GM19239 (cell line): ENCODE results near the gene GRB2.
"Not testable (repeated sequence)": the region's sequence is repeated elsewhere in the genome, so short reads cannot be mapped to it uniquely, and the experiment has no call there.

Experiments
- DNase-seq: peaks from one replicate; pipeline ENCODE4 v3.0.0; 2011; ENCODE audit warnings: low spot score; ENCODE audit not compliant: insufficient read length
- FAIRE-seq: peaks from 2 replicates; lab custom pipeline; 2011; peaks lifted over from hg19 to GRCh38; lab: Jason Lieb, UNC

GRB2 gene

DNA sequence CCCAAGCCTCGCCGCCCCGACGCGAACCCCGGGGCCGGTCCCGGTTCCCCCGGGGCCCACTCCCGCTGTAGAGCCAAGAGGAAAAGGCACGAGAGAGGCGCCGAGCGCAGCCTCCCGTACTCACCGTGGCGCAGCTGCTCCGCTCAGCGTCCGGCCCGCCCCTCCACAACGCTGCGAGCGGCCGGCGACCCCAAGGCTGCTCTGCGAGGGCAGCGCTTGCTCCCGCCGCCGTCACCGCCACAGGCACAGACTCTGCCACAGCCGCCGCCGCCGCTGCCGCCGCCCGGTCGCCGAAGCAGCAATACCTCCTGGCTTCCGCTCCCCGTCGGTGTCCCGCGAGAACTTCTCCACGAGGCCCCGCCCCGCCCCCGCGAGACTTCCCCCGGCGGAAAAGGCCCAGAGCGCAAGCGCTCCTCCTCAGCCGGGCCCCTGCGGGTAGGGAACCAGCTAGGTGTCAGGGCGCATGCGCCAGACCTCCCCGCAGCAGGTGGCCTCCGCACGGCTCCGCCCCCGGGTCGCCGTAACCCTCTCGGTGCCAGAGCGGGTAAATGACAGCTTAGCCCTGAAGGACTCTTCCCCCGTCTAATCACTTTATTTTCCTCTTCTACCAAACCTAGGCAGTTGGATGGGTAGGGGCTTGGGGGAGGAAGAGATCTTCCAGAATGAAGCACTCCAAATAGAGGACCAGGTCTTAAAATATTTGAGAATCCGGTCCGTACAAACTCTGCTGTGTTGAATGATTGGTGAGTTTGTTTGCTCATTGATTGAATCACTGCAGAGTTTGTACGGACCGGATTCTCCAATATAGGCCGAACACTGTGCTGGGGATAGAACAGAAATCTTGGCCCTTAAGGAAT, at the start of gene GRB2:
Gene GRB2, minus strand, starts transcription at position 314 of the 857 bp plus-strand sequence. CDS start 12,050 bp downstream, outside the sequence.
- DNase-seq = peak; percentile 86
- peak; percentile 86 for FAIRE-seq

DNA sequence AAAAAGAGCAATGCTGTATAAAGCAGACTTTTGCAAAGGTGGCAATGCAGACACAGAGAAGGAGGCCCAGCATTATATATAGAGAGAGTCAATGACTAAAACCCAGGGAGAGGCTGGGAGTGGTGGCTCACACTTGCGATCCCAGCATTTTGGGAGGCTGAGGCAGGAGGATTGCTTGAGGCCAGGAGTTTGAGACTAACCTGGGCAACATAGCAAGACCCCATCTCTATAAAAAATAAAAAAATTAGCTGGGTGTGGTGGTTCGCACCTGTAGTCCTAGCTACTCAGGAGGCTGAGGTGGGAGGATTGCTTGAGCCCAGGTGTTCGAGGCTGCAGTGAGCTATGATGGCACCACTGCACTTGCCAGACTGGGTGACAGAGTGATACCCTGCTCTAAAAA, 49.2 kb upstream of the GRB2 start:
- FAIRE-seq = not testable (repeated sequence)

DNA sequence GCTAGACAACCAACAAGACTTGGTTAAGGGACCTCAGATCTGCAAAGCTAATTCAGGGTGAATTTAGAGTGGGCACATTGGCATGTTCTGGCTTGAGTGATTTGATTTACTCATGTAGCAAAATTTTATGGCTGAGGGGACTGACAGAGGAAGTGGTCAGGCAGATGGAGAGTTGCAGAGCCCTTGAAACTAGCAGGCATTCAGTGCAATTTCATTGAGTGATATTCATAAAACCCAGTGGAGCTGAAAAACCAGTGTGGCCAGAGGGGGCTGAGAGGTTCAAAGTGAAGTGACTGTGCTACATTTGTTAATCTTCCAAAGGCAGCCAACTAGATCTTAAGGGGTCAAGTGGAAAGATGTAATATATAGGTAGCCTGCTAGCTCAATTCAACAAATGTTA, 48.7 kb upstream of the GRB2 start:
- DNase-seq = peak; percentile 35
- FAIRE-seq = peak; percentile 67

More for the DNA sequence above, 49.2 kb upstream of the GRB2 start:
- DNase-seq = not testable (repeated sequence)

DNA sequence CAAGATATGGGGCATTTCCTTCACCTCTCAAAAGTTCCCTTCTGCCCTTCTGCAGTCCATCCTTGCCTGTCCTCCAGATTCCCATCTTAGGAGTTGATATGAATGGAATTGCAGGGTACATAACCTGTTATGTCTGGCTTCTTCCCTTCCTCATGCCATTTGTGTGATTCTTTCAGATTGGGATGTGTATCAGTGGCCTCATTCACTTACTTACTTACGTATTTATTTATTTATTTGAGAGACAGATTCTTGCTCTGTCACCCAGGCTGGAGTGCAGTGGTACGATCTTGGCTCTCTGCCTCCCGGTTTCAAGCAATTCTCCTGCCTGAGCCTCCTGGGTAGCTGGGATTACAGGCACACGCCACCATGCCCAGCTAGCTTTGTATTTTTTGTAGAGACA, 44.8 kb upstream of the GRB2 start:
- no peak for DNase-seq
- FAIRE-seq = no peak

DNA sequence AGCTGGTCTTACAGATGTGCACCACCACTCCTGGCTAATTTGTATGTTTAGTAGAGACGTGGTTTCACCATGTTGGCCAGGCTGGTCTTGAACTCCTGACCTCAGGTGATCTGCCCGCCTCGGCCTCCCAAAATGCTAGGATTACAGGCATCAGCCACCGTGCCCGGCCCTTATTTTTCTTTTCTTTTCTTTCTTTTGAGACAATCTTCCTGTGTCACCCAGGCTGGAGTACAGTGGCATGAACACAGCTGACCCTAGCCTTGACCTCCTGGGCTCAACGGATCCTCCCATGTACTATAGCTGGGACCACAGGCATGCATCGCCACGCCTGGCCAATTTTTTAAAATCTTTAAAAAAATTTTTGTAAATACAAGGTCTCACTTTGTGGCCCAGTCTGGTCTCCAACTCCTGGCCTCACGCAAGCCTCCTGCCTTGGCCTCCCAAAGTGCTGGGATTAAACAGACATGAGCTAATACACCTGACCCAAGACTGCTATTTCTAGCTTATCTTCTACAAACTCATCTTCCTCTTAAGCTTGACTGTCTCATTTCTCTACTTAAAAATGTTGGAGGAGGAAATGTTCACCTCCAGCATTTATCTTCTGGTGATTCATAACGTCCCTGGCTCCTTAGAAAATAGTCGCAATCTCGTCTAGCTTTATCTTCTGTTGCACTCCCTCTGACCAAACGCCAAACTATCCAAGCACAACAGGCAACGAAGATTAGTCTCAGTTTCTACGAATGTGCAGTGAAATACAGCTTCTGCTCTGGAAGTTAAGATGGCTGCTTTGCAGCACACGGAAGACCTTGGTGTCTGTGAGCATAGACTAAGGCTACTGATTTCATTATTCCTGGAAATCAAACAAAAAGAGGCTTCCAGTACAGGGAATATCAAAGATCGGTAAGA, 42.7 kb upstream of the GRB2 start:
- no peak for FAIRE-seq
- no peak for DNase-seq

DNA sequence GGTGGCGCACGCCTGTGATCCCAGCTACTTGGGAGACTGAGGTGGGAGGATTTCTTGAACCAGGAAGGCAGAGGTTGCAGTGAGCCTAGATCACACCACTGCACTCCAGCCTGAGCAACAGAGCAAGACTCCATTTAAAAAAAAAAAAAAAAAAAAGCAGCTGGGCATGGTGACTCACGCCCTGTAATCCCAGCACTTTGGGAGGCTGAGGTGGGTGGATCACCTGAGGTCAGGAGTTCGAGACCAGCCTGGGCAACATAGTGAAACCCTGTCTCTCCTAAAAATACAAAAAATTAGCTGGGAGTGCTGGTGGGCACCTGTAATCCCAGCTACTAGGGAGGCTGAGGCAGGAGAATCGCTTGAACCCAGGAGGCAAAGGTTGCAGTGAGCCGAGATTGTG, 40.4 kb upstream of the GRB2 start:
- not testable (repeated sequence) for DNase-seq

DNA sequence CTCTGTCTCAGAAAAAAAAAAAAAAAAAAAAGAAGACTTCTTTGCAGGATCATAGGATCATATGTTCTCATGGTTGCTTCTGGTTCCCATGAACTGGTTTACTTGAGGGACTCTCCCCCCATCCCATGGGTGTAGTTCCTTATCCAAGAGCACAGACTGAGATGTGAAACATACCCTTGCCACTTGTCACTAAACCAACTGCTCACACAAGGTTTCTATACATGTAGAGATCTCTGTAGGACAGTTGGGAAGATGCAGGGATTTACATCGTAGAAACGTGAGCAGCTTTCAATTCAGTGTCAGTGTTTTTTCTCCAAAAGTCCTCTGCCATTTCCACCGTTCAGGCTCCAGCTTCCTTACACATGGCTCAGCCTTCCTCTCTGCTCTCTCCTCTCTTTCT, 39.8 kb upstream of the GRB2 start:
- no peak for FAIRE-seq
- no peak for DNase-seq

More for the DNA sequence above, 40.4 kb upstream of the GRB2 start:
- not testable (repeated sequence) for FAIRE-seq

DNA sequence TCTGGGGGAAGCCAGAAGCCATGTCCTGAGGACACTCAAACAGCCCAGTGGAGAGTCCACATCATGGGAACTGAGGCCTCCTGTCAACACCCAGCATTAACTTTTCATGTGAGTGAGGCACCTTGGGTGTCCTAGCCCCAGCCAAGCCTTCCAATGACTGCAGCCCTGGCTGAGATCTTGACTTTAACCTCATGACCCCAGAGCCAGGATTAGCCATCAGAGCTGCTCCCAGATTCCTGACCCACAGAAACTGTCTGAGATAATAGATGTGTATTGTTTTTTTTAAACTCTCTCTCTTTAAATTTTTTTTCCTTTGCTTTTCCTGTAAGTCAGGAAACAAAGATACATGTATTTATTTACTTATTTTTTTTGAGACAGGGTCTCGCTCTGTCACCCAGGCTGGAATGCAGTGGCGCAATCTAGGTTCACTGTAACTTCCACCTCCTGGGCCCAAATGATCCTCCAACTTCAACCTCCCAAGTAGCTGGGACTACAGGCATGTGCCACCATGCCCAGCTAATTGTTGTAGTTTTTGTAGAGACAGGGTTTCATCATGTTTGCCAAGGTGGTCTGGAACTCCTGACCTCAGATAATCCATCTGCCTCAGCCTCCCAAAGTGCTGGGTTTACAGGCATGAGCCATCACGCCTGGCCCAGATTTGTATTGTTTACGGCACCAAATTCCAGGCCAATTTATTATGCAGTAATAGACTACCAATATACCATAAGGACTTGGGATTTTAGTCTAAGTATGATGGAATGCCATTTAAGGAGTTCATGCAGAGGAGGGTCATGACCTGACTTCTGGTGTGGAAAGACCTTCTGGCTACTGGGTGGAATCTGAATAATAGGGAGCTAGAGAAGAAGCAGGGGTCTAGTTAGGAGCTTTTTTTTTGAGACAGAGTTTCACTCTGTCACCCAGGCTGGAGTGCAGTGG, 37.0 kb upstream of the GRB2 start:
- no peak for DNase-seq
- no peak for FAIRE-seq

DNA sequence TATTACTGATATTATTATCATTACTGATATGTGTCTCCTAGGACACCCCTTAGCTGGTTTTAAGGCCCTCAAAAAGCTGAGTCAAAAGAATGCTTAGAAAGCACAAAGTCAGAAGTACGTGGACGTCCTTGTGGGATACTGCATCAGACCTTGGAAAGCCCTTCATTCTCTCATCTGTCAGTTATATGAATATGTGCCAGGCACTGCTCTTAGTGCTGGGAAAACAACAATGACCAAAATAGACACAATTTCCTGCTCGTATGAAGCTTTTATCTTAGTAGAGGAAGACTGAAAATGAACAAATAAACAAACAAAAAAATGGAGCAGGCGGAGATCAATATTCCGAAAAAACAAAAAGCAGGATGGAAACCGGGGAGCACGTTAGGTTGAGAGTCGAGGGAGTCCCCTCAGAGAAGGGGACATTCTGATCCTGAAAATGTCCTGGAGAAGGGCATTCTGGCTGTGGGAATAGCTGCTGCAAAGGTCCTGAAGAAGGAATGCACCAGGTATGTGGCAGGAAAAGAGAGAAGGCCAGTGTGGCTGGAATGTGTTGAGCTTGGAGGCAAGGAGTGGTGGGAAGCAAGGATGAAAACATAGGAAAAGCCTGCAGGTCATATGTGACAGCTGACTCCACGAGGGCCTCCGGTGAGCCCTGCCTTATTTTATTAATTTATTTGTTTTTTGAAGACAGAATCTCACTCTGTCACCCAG, 35.4 kb upstream of the GRB2 start:
- no peak for FAIRE-seq

DNA sequence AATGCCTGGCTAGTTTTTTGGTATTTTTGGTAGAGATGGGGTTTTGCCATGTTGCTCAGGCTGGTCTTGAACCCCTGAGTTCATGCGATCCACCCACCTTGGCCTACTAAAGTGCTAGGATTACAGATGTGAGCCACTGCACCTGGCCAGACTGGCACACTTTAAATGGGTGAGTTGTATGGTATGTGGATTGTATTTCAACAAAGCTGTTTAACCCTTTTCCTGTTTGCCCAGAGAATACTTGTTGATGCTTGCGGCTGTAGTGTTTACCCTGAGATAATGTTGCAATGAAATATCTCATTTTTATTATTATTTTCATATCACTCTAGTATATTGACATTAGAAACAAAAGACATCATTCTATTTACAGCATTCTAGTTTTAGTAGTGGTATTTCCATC, 33.8 kb upstream of the GRB2 start:
- FAIRE-seq (no peak), DNase-seq (no peak)

More for the DNA sequence above, 35.4 kb upstream of the GRB2 start:
- no peak for DNase-seq

DNA sequence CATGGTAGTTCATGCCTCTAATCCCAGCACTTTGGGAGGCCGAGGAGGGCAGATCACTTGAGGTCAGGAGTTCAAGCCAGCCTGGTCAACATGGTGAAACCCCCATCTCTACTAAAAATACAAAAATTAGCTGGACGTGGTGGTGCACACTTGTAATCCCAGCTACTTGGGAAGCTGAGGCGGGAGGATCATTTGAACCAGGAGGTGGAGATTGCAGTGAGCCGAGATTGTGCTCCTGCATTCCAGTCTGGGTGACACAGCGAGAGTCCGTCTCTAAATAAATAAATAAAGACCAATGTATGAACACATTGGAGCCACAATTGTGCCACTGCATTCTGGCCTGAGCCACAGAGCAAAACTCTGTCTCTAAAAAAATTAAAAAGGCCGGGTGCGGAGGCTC, 31.9 kb upstream of the GRB2 start:
- not testable (repeated sequence) for DNase-seq, FAIRE-seq

DNA sequence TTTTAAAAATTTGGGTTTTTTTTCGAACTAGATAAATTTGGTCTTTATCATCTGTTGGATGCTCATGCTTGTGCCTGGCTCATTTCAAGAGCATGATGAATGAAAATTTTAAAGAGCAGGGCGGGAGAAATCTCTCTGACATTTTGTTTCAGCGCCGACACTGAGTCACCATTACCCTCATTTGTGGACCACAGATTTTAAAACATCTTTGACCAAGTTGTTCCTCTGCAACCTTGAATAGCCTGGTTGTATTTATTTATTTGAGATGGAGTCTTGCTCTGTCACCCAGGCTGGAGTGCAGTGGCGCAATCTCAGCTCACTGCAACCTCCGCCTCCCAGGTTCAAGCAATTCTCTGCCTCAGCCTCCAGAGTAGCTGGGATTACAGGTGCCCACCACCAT, 29.0 kb upstream of the GRB2 start:
- DNase-seq, FAIRE-seq: not testable (repeated sequence)

DNA sequence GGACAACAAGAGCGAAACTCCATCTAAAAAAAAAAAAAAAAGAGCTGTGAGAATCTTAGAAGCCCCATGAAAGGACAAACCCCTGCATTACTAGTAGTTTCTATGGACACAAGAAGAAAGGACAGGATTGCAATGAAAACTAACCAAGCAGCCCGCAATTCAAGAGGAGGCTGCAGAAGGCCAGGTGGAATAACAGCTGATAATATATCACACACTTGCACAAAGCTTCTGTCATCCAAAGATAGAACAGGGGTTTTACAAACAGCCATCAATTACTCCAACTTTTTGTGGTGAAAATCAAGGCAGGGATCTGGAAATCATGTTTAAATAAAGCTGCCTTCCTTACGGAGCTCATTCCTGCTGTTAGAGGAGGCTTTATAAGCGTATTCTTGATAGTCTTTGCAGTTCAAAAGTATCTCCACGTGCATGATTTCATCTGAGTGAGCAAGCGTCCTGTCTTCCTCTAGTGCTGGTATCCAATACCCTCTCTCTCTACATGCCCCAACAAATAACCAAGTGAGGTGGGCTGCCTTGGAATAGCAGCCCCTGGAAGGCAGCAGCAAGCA, 27.8 kb upstream of the GRB2 start:
- no peak for DNase-seq
- FAIRE-seq = no peak

DNA sequence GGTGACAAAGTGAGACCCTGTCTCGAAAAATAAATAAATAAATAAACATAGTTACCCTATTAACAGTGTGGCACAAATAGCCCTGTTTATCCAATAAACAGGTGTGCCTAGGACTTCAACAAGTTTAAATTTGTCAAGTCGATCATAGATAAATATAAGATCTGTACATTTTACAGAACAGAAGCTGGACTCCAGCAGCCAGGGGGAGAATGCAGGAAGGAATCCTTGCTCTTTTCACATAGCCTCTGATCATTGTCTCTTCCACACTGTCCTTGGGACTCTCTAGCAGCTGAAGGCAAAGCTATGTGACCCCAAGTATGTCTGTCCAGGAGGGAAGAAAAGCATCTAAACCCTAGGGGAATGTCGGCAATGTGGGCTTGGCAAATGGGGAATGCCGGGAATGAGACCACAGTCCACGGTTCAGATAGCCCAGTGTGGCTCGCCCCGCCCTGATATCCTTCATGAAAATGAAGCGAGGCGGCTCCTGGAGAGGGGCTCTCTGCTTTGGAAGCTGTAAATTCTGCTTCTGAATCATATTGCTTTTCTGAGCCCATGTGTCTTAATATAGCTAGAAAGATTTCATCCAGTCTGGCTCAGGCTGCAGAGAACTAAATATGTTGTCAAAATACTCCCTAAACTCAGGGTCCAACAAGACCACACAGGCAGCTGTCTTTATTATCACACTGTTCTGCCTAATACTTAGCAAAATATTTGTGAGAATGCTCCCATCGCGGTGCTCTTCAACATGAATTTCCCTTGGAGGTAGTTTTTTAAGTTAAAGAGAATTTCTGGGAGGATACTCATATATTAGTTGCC, 24.9 kb upstream of the GRB2 start:
- FAIRE-seq (no peak), DNase-seq (no peak)

DNA sequence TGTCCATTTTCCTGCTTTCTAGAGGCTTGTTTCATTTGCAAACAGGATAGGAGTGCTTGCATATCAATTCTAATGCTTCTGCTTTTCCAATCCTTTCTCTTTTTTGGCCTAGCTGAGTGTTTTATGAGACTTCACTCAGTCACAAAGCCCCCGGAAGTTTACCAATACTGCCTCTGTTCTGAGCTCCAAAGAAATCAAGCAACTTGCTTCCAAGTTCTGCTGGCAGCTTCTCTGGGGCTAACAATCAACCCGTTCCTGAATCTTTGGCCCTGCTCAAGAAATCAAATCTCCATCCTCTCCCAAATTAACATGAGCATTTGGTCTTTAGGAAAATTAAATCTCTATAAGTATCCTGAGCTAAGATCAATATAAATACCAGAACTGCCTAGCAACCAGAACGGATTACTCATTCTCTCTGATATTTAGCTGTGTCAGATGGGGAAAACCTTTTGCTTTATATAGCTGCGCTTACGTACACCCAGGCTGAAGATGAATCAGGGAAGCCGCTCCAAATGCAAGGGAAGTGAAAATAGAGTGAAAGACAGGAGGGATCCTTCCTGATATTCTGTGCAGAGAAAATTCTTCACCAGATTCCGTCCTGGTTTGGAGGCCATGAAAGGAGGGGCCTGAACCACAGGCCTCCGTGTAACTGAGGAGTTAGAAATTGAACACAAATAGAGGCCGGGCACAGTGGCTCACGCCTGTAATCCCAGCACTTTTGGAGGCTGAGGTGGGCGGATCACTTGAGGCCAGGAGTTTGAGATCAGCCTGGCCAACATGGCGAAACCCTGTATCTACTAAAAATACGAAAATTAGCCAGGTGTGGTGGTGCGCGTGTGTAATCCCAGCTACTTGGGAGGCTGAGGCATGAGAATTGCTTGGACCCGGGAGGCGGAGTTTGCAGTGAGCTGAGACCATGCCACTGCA, 23.3 kb upstream of the GRB2 start:
- FAIRE-seq (no peak), DNase-seq (no peak)

DNA sequence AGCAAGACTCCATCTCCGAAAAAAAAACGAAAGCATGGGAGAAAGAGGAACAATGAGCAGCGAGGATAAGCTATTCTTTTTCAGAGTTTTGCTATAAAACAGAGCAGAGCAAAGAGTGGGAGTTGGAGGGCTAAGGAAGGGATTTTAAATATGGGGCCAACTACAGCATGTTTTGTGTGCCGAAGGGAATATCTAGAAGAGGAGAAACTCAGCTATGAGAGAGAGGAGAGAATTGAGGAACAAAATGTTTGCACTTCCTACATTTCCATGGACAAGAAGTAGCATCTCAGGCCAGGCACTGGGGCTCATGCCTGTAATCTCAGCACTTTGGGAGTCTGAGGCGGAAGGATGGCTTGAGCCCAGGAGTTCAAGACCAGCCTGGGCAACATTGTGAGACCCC, 13.1 kb upstream of the GRB2 start:
- FAIRE-seq (no peak), DNase-seq (no peak)

DNA sequence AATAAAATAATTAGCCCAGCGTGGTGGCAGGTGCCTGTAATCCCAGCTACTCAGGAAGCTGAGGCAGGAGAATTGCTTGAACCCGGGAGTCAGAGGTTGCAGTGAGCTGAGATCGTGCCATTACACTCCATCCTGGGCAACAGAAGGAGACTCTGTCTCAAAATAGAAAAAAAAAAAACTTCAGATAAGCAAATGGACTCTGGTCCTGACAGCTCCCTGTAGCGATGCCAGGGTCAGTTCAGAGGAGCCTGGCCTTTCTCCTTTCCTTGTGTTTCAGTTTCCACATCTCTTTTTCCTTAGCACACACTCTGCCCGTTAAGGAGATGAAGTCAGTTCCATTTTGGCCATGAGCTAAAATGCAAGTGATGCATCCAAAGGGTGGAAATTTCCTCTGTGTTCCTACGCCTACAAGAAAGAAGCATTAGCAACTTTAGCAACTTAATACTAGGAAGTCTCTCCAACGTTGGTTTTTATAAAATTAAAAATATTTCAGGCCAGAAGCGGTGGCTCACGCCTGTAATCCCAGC, 11.6 kb upstream of the GRB2 start:
- FAIRE-seq = no peak
- DNase-seq = no peak
